Ascending aorta (tissue), 2 donors: ENCODE data around the gene TMEM163. TPM values are rescaled to one million over a fixed set of nuclear protein-coding genes. Genes with fewer than 3 reads are reported as not detected.

Source experiments
- DNase-seq, 2 donors: peaks; one replicate each; pipeline ENCODE4 v3.0.0-alpha.2; 2019; ENCODE audit warnings: low spot score in 2 of 2
- H3K27ac ChIP-seq, 2 donors: fragments of 200-600 bp; sonication (generic); one replicate each; pipeline ENCODE4 v1.5.1; 2016 to 2017; ENCODE audit warnings: mild to moderate bottlenecking in 1 of 2
- H3K27me3 ChIP-seq: fragments of 200-600 bp; sonication (generic); one replicate; pipeline ENCODE4 v1.5.1; 2017
- H3K36me3 ChIP-seq, 2 donors: fragments of 200-600 bp; sonication (generic); one replicate each; pipeline ENCODE4 v1.5.1; 2016
- H3K4me1 ChIP-seq, 2 donors: fragments of 200-600 bp; sonication (generic); one replicate each; pipeline ENCODE4 v1.5.1; 2016 to 2017; ENCODE audit warnings: mild to moderate bottlenecking in 1 of 2
- H3K4me3 ChIP-seq, 2 donors: fragments of 200-600 bp; sonication (generic); one replicate each; pipeline ENCODE4 v1.5.1; 2016 to 2017; ENCODE audit warnings: mild to moderate bottlenecking in 1 of 2
- H3K9me3 ChIP-seq, 2 donors: fragments of 200-600 bp; sonication (generic); one replicate each; pipeline ENCODE4 v1.5.1; 2016
- intact Hi-C: fragments of 100-400 bp; cut with DNase I; formaldehyde crosslinking; loops from one replicate; pipeline ENCODE4 v1.15.1; 2023
- total RNA-seq: library from RNA; depleted of rRNA; stranded (reverse); fragments of >200 nt; gene quantifications from one replicate; pipeline ENCODE4 v1.1.0, GENCODE V29; 2016
- TF ChIP-seq, protein P1 (sequence below), 3 experiments: fragments of 200-600 bp in 2 of 3; fragments of 450-650 bp in 1 of 3; sonication (generic) in 2 of 3; IDR thresholded peaks; one replicate each; pipeline ENCODE4 v1.5.1; 2016 to 2019; ENCODE audit warnings: antibody characterized with exemption in 3 of 3, mild to moderate bottlenecking in 1 of 3, moderate library complexity in 1 of 3

Gene TMEM163
- total RNA-seq, 1 donor from 2014 or later, result not detected

DNA sequence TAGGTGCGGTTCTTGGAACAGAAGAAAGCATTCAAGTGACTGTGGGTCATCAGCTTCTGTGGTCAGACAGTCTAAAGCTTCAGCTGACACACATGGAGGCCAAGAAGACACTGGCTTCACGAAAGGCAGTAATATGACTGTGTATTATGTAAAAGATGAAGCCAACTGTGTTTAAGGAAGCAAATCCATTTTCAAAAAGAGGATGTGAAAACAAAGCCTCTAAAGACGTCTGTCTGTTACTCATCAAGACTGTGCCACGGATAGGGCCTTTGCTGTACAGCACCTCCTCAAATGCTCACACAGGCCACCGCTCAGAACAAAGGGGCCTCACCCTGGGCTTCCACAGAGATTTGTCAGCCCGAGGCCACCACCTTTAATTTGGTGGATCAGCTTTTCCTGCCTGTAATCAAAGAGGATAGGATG, 21.1 kb upstream of the TMEM163 start:
- no peak overlapping the region for H3K27ac ChIP-seq
- no peak for DNase-seq

DNA sequence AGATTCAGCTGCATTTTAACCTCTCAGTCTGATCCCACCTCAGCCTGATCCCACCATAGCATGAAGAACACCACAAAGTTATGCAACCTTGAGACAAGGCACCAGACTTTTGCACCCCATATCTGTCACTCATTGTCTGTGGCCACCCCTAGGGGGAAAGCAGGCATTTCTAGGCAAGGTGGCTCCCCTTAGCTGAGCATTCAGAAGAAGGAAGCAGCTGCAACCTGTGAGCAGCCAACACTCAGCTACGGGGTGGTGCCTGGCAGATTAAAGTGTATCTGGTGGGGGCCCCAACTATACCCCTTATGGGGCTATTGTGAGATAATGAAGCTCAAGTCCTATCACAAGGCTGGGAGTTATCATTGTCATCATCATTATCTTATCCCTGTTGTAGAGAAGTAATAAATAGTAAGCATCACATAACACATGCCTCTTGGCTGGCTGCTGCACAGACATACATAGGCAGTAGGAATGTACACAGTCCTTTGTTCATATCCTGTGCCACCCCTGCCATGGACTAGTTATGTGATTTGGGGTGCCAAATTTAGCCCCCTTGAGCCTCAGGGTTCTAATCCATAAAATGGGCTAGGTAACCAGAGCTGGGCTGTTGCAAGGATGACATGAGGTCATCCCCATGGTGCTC, 20.6 kb upstream of the TMEM163 start:
- Histone ChIP-seq H3K4me3 (no peak overlapping the region), H3K9me3 (no peaks in the 10 kb centered on the region), H3K27ac (no peak overlapping the region), H3K27me3 (no peaks in the 10 kb centered on the region), H3K4me1 (no peaks in the 10 kb centered on the region), H3K36me3 (no peaks in the 10 kb centered on the region)
- intact Hi-C loops, result no loop called here
- DNase-seq, result no peak
- TF ChIP-seq, protein P1, sequence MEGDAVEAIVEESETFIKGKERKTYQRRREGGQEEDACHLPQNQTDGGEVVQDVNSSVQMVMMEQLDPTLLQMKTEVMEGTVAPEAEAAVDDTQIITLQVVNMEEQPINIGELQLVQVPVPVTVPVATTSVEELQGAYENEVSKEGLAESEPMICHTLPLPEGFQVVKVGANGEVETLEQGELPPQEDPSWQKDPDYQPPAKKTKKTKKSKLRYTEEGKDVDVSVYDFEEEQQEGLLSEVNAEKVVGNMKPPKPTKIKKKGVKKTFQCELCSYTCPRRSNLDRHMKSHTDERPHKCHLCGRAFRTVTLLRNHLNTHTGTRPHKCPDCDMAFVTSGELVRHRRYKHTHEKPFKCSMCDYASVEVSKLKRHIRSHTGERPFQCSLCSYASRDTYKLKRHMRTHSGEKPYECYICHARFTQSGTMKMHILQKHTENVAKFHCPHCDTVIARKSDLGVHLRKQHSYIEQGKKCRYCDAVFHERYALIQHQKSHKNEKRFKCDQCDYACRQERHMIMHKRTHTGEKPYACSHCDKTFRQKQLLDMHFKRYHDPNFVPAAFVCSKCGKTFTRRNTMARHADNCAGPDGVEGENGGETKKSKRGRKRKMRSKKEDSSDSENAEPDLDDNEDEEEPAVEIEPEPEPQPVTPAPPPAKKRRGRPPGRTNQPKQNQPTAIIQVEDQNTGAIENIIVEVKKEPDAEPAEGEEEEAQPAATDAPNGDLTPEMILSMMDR (IDR thresholded peaks at IDR 0.05), result no peak

More for the DNA sequence above, 21.1 kb upstream of the TMEM163 start:
- Histone ChIP-seq H3K27me3 (no peaks in the 10 kb centered on the region), H3K9me3 (no peaks in the 10 kb centered on the region), H3K4me1 (no peaks in the 10 kb centered on the region), H3K4me3 (no peak overlapping the region), H3K36me3 (no peaks in the 10 kb centered on the region)
- TF ChIP-seq, protein P1 (IDR thresholded peaks at IDR 0.05), result no peak
- intact Hi-C loops, result no loop called here

DNA sequence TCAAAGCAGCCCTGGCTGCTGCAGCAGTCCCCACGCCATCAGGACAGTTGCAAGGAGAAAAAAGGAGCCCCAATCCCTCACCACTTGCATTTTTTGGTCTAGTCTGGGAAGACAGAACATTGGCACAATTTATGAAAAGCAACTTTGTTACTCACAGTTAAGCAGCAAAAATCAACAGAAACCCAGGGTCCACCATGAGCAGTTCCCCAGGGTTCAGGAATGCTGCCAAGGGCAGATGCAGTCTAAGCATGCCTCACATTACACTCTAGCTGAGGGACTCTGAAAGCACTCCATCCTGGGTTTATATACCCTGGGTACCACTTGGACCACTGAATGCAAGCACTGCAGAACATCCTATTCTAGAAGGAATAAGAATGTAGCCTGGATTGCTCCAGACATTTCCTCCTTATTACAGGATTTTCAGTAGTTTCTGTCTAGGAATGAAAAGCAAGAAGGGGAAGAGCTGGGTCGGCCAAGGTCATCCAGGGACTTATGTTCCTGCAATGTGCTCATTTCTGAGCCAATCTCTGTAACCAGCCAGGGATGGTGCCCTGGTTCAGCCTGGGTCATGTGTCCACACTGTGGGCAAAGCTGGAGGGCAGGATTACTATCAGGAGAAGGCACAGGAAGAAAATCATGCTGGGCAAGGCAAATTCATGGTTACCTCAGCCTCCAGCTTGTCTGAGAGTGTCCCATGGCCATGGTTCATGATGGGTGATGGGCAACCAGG, 19.5 kb upstream of the TMEM163 start:
- no peak for DNase-seq
- no peaks in the 10 kb centered on the region for H3K36me3 ChIP-seq
- no peak overlapping the region for H3K27ac ChIP-seq
- no peak overlapping the region for H3K4me3 ChIP-seq
- no peaks in the 10 kb centered on the region for H3K9me3 ChIP-seq
- no peaks in the 10 kb centered on the region for H3K4me1 ChIP-seq
- TF ChIP-seq, protein P1 (IDR thresholded peaks at IDR 0.05), result no peak
- intact Hi-C loops, result no loop called here
- no peaks in the 10 kb centered on the region for H3K27me3 ChIP-seq

DNA sequence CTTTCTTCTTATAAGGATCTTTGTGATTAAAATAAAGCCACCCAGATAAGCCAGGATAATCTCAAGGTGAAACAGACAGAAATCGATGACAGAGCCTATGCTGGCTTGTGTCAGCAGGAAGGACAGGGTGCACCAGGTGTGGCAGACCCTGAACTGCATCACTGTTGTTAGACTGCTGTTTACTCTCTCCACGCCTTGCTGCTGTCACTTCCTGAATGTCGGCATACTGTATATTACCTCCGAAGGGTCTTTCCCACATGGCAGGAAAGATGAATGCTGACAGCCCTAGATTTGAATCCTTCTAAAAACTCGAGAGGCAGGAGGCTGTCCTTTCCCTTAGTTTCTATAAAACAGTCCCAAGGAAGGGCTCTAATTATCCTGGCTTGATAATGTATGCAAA, 18.9 kb upstream of the TMEM163 start:
- Histone ChIP-seq H3K4me3 (no peak overlapping the region), H3K27ac (no peak overlapping the region), H3K4me1 (no peaks in the 10 kb centered on the region), H3K9me3 (no peaks in the 10 kb centered on the region), H3K27me3 (no peaks in the 10 kb centered on the region), H3K36me3 (no peaks in the 10 kb centered on the region)
- no peak for DNase-seq
- intact Hi-C loops, result no loop called here
- TF ChIP-seq, protein P1 (IDR thresholded peaks at IDR 0.05), result no peak

DNA sequence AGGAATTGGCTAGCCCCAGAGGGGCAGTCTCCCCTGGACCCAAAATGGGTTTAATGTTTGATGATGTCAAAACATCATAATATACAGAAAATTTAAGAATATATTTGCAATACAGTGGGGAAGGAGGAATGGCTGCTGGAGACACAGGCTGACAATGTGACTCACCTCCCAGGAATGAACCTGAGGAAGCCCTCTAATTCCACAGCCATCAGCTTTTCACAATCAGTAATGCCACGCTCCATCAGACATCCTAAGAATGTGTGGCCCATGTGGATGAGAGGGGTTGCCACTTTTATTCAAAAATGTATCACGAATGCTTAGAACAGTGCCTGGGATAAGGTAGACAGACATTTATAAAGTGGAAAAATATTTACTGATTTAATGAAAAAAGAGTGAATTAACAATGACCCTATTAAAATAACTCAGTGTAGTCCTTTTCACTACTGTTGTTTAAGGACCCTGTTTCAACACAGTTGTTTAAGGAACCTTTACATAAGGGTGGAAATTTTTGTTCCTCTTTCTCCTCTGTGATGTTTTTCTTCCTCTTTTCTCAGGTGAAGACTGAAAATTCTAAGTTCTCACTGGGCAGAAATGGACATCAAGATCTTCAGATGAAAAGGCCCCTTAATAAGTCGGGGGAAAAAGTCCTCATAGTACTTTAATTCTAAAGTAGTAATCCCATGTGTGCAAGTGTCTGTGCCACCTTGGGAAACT, 17.5 kb upstream of the TMEM163 start:
- no peak overlapping the region for H3K4me3 ChIP-seq
- H3K36me3 ChIP-seq, result no peaks in the 10 kb centered on the region
- DNase-seq, result no peak
- H3K4me1 ChIP-seq, result no peaks in the 10 kb centered on the region
- H3K9me3 ChIP-seq, result no peaks in the 10 kb centered on the region
- intact Hi-C loops, result no loop called here
- H3K27me3 ChIP-seq, result no peaks in the 10 kb centered on the region
- no peak overlapping the region for H3K27ac ChIP-seq
- TF ChIP-seq, protein P1 (IDR thresholded peaks at IDR 0.05), result no peak
